Measurements from ENCODE around the gene CARMIL1.

GRCh38 chr6:25652007-25652515, 372.9 kb downstream of the CARMIL1 start, which contains the start of gene SCGN:
- no peak for TF ChIP-seq CTCF (conservative IDR thresholded peaks at IDR 0.05; ENCODE audit: low read length)
- TF ChIP-seq EZH2phosphoT487 (IDR thresholded peaks at IDR 0.05; ENCODE audit: borderline replicate concordance): no peak
